HG02759 (cell line): ENCODE measurements around the gene TMED10.

Experiments used
- ATAC-seq: cut with Tn5 transposase; IDR thresholded peaks from one replicate; pipeline ENCODE4 v1.9.1; 2021; ENCODE audit warnings: mild to moderate bottlenecking, moderate library complexity; ENCODE audit not compliant: unreplicated experiment

The TMED10 gene

DNA sequence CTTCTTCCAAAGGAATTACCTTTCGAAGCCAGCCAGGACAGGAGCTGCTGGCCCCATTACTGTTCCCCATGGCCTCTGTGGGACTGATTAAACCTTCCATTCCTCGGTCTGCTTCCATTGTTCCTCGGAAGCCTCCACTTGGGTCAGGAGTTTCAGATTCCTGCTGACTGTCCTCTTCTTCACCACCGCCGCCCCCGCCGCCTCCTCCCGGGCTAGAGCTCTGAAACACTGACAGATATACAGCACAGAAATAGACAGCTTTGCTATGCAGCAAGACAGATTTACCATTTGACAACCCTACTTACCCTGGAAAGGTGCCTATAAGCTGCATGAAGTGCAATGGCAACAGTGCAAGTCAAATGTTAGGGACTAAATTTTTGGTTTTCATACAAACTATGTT, 85.2 kb downstream of the TMED10 start:
- no peak for ATAC-seq

DNA sequence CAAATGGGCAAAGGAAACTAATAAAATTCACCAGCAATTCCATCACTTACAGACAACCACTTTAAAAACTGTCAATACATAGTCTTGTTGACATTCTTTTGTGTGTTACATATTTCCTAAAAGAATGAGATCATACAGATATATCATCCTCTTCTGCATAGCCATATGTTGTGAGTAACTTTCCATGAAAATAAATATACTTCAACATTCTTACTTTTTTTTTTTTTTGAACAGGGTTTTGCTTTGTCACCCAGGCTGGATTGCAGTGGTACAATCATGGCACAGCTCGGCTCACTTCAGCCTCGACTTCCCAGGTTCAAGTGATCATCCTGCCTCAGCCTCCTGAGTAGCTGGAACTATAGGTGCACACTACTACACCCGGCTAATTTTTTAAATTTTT, 86.1 kb downstream of the TMED10 start:
- ATAC-seq, result no peak

- ATAC-seq, result no peak
These were observed 87.6 kb downstream of the TMED10 start for GRCh38 chr14:75088566-75089373.

DNA sequence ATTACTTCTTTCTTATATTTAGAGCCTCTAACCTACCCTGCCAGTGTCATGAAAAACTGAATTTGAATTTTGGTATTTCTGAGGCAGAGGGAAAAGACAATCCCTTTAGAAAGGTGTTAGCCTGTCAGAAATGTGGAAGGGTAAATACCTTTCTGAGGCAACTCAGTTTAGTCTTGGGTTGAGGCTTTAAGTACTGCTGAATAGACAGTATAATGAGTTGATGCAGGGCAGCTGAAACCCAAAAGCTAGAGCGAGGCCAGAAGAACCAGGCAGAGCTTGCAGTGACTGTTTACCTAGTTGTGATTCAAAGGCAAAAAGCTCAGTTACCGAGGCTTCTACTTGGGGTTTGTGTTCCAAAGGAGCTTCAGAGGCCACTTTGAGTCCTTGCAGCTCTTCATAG, 88.3 kb downstream of the TMED10 start:
- ATAC-seq, result no peak

- no peak for ATAC-seq
These were observed 91.9 kb downstream of the TMED10 start for GRCh38 chr14:75084513-75084912.

DNA sequence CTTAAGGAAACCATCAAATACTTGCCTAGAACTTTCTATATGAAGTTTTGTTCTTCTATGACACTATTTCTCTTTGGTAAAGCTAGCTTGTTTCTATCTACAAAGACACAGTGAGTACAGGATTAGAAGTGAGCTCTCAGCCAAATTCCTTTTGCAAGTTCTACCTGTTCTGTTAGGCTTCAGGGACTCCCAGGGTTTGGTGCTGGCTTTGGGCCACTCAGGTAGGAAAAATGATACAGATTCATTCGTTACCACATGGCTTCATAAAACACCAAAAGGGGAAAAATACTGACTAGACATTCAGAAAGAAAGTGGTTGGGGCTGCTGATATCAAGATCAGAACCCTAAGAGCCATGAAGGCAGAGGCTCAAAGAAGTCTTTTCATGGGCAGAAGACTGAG, 93.1 kb downstream of the TMED10 start:
- no peak for ATAC-seq

DNA sequence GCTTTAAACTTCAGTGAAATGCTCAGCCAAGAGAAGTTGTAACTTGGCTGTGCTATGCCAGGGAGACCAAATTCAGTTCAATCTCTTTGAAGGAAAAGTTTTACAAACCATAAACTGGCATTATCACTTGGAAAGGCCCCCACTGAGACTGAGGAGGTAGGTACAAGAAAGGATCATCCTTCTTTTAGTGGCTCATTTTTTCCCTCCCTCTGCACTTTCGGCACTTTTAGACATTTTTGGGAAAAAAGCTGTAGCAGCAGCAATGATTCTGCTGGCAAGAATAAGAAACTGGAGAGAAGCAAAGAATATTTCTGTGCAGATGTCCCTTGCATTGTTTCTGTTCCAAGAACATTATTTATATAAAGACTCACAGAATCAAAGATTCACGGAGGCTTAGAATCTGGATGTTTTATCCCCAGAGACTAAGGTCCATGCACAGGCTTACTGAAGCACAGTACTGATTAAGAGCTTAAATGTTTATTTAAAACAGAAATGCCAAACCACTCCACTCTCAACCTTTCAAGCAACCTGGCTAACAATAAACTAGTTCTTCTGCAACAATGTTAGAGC, 94.7 kb downstream of the TMED10 start:
- no peak for ATAC-seq
